ENCODE measurements around the gene NKAP. TPM values are rescaled to one million over a fixed set of nuclear protein-coding genes. Genes with fewer than 3 reads are reported as not detected.

The NKAP gene
- total RNA-seq, 1 experiment from 2014 or later, result 7.3 TPM

GRCh38 chrX:119919835-119920585, 23.5 kb downstream of the NKAP start:
- Histone ChIP-seq H4K20me1 (ENCODE audit: control insufficient read depth, insufficient read depth, insufficient read length) (no peaks in the 10 kb centered on the region), H3K27ac (ENCODE audit: insufficient read length, low read depth, low read length) (no peak overlapping the region), H3K56ac (ENCODE audit: insufficient read length, low read depth, low read length) (no peak overlapping the region), H3K14ac (ENCODE audit: insufficient read depth, low read length) (no peak overlapping the region), H2BK15ac (ENCODE audit: low read depth, low read length) (no peak overlapping the region), H3T11ph (ENCODE audit: low read length) (no peak overlapping the region), H2BK12ac (ENCODE audit: insufficient read length, low read depth, low read length) (no peak overlapping the region), H4K91ac (ENCODE audit: insufficient read length, low read depth, low read length) (no peak overlapping the region), H3K4me2 (ENCODE audit: insufficient read depth, insufficient read length, low read length) (no peak overlapping the region), H2AFZ (ENCODE audit: low read length) (no peak overlapping the region), H3K23ac (ENCODE audit: insufficient read length, low read depth, low read length) (no peak overlapping the region), H3K79me1 (ENCODE audit: insufficient read depth, low read depth, low read length, poor library complexity, severe bottlenecking) (no peaks in the 10 kb centered on the region), H3K9me3 (ENCODE audit: control insufficient read depth, low read depth, low read length) (peaks cover 7% of the 10 kb centered on the region), H3K18ac (ENCODE audit: insufficient read length, low read depth, low read length) (no peak overlapping the region), H3K23me2 (ENCODE audit: insufficient read length, low read depth, low read length, poor library complexity, severe bottlenecking) (no peaks in the 10 kb centered on the region), H4K8ac (replicated peaks; ENCODE audit: insufficient read length, low read depth, low read length) (no peak overlapping the region), H3K27me3 (ENCODE audit: insufficient read depth, low read length) (no peaks in the 10 kb centered on the region), H3K4me1 (ENCODE audit: insufficient read depth, low read length) (no peaks in the 10 kb centered on the region), H2BK5ac (ENCODE audit: insufficient read length, low read length) (no peak overlapping the region), H4K5ac (ENCODE audit: insufficient read length, low read depth, low read length) (no peak overlapping the region), H3K9ac (ENCODE audit: extremely low read depth, insufficient read length, low read length) (no peak overlapping the region), H2BK20ac (ENCODE audit: low read depth, low read length, poor library complexity, severe bottlenecking) (no peak overlapping the region), H2AK5ac (ENCODE audit: insufficient read length, low read length) (no peak overlapping the region), H3K79me2 (ENCODE audit: insufficient read depth, low read length) (no peaks in the 10 kb centered on the region), H3K4ac (ENCODE audit: low read depth, low read length) (no peak overlapping the region), H2BK120ac (ENCODE audit: low read depth, low read length, poor library complexity, severe bottlenecking) (no peak overlapping the region)
- WGBS (ENCODE audit: extremely low coverage, insufficient read length, low lambda C conversion rate), result no CpG with 5 or more reads among the region's 5 CpGs
- Mint-ChIP-seq H3K27me3 (ENCODE audit: low read depth) (no peaks in the 10 kb centered on the region; the same call in 1 of the 2 replicates), H3K36me3 (ENCODE audit: insufficient read depth in 1 of 3, low read depth in 3 of 3) (peaks cover 1 to 13% (median 3%) of the 10 kb centered on the region in 3 experiments; a peak in 5 of 7 replicates), H3K4me1 (no peaks in the 10 kb centered on the region), H3K4me3 (no peak overlapping the region), H3K27ac (no peak overlapping the region), H3K9me3 (peaks cover 45 to 49% of the 10 kb centered on the region in 2 experiments)
- TF ChIP-seq CTCF (conservative IDR thresholded peaks at IDR 0.05), result no peak
- no peak for DNase-seq

All from H9 (cell line).